ENCODE results near the gene CDH20.
"Not testable (repeated sequence)": the region's sequence is repeated elsewhere in the genome, so short reads cannot be mapped to it uniquely, and the experiment has no call there.

CDH20 gene

DNA sequence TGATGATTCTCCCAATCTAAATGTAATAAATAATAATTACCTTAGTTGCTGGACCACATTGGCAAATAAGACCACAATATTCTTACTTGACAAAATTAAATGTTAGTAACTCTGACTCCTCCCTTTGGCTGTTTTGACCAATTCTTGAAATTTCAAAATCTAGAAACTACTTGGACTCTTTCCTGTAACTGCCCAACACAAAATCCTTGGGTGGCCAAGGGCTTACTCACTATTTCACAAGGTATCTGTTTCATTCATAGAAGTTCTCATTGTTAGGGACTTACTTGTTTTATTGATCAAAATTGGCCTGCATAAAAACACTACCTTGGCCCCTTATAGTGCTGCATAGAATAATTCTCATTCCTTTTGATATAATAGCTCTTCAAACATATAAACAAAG is 19.4 kb downstream of the CDH20 start:
- TF ChIP-seq EZH2 (IDR thresholded peaks at IDR 0.05) (no peak), FOXP2 (optimal IDR thresholded peaks at IDR 0.05; ENCODE audit: control extremely low read depth, extremely low read length, insufficient read depth) (no peak)
- no peaks in the 10 kb centered on the region for H3K9me3 ChIP-seq (ENCODE audit: low read depth, low read length)
- H3K36me3 ChIP-seq (ENCODE audit: insufficient read depth, low read length) = no peaks in the 10 kb centered on the region
- H3K27ac ChIP-seq = no peak overlapping the region
- H3K4me3 ChIP-seq = no peak overlapping the region
- DNase-seq (ENCODE audit: low read depth, low spot score) = no peak
- H3K9ac ChIP-seq (ENCODE audit: insufficient read length) = no peak overlapping the region

GRCh38 chr18:61360404-61361383 is 27.5 kb downstream of the CDH20 start:
- TF ChIP-seq EZH2 (IDR thresholded peaks at IDR 0.05) (no peak), POLR2AphosphoS5 (IDR thresholded peaks at IDR 0.05; ENCODE audit: borderline replicate concordance, low read depth, low read length) (no peak)
- Histone ChIP-seq H3K27ac (no peak overlapping the region), H3K4me3 (no peak overlapping the region), H3K9ac (ENCODE audit: insufficient read length) (no peak overlapping the region), H3K36me3 (ENCODE audit: insufficient read depth, low read length) (no peaks in the 10 kb centered on the region), H3K9me3 (ENCODE audit: low read depth, low read length) (no peaks in the 10 kb centered on the region)
- DNase-seq (ENCODE audit: low read depth, low spot score) = no peak

DNA sequence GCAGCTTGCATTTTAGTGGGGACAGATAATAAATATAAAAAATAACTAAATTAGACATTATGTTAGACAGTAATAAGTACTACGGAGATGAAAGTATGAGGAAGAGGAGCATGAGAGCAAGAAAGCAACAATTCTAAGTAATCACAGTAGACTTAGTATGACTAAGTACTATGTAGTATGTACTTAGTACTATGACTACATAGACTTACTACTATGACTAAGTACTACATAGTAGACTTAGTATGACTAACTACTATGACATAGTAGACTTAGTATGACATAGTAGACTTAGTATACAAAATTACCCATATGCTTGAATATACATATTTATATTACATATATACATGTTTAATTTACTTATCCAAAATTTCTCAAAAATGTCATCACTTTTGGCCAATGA is 29.3 kb downstream of the CDH20 start:
- no peak for DNase-seq (ENCODE audit: low read depth, low spot score)
- Histone ChIP-seq H3K4me3 (no peak overlapping the region), H3K9me3 (ENCODE audit: low read depth, low read length) (no peaks in the 10 kb centered on the region), H3K36me3 (ENCODE audit: insufficient read depth, low read length) (no peaks in the 10 kb centered on the region), H3K9ac (ENCODE audit: insufficient read length) (no peak overlapping the region), H3K27ac (no peak overlapping the region)
- TF ChIP-seq EZH2 (IDR thresholded peaks at IDR 0.05) (no peak), FOXP2 (optimal IDR thresholded peaks at IDR 0.05; ENCODE audit: control extremely low read depth, extremely low read length, insufficient read depth) (no peak), POLR2AphosphoS5 (IDR thresholded peaks at IDR 0.05; ENCODE audit: borderline replicate concordance, low read depth, low read length) (no peak)

DNA sequence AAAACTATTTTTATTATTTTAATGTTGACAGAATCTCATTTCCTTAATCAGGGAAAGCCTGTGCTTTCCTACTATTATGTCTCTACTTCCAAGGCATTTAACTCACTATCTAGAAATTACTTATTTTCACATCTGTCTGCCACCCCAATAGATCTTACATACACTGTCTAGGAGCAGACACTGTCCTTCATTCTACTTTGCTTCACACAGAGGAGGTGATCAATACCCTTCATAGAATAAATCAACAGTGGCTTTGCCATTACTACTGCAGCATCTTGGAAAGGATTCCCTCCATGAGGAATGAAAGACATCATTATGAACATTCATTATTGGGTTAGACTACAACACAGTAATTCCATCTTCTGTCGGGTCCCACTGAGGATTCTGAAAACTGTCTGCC is 31.7 kb downstream of the CDH20 start:
- Histone ChIP-seq H3K27ac (no peak overlapping the region), H3K9me3 (ENCODE audit: low read depth, low read length) (no peaks in the 10 kb centered on the region), H3K36me3 (ENCODE audit: insufficient read depth, low read length) (no peaks in the 10 kb centered on the region), H3K4me3 (no peak overlapping the region), H3K9ac (ENCODE audit: insufficient read length) (no peak overlapping the region)
- DNase-seq (ENCODE audit: low read depth, low spot score) = no peak
- TF ChIP-seq EZH2 (IDR thresholded peaks at IDR 0.05) = no peak

DNA sequence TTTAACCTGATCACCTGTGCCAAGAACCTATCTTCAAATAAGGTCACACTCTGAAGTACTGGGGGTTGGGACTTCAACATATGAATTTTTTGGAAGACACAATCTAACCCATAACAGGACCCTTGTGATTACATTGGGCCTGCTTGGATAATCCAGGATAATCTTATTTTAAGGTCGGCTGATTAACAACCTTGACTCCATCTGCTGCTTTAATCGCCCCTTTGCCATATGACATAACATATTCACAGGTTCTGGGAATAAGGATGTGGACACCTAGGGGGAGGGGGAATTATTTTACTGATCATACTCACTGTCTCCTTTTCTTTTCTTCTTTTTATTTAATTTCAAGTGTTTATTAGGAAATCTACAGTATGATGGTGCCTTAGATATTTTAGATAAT is 34.8 kb downstream of the CDH20 start:
- Histone ChIP-seq H3K27ac (no peak overlapping the region), H3K4me3 (no peak overlapping the region), H3K9me3 (ENCODE audit: low read depth, low read length) (no peaks in the 10 kb centered on the region), H3K36me3 (ENCODE audit: insufficient read depth, low read length) (no peaks in the 10 kb centered on the region), H3K9ac (ENCODE audit: insufficient read length) (no peak overlapping the region)
- TF ChIP-seq FOXP2 (optimal IDR thresholded peaks at IDR 0.05; ENCODE audit: control extremely low read depth, extremely low read length, insufficient read depth) (no peak), EZH2 (IDR thresholded peaks at IDR 0.05) (no peak), POLR2AphosphoS5 (IDR thresholded peaks at IDR 0.05; ENCODE audit: borderline replicate concordance, low read depth, low read length) (no peak)
- DNase-seq (ENCODE audit: low read depth, low spot score) = no peak

DNA sequence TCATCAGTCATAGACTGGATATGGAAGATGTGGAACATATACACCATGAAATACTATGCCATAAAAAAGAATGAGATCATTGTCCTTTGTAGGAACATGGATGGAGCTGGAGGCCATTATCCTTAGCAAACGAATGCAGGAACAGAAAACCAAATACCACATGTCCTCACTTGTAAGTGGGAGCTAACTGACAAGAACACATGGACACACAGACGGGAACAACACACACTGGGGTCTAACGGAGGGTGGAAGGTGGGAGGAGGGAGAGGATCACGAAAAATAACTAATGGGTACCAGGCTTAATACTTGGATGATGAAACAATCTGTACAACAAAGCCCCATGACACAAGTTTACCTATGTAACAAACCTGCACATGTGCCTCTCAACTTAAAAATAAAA is 36.4 kb downstream of the CDH20 start:
- not testable (repeated sequence) for H3K9me3 ChIP-seq (ENCODE audit: low read depth, low read length); H3K4me3 ChIP-seq; H3K27ac ChIP-seq; DNase-seq (ENCODE audit: low read depth, low spot score); H3K36me3 ChIP-seq (ENCODE audit: insufficient read depth, low read length); H3K9ac ChIP-seq (ENCODE audit: insufficient read length)

GRCh38 chr18:61371111-61371510 is 37.9 kb downstream of the CDH20 start:
- H3K4me3 ChIP-seq = no peak overlapping the region
- no peak for DNase-seq (ENCODE audit: low read depth, low spot score)
- no peak overlapping the region for H3K27ac ChIP-seq
- H3K9ac ChIP-seq (ENCODE audit: insufficient read length) = no peak overlapping the region
- no peaks in the 10 kb centered on the region for H3K9me3 ChIP-seq (ENCODE audit: low read depth, low read length)
- no peaks in the 10 kb centered on the region for H3K36me3 ChIP-seq (ENCODE audit: insufficient read depth, low read length)
- TF ChIP-seq EZH2 (IDR thresholded peaks at IDR 0.05) (no peak), FOXP2 (optimal IDR thresholded peaks at IDR 0.05; ENCODE audit: control extremely low read depth, extremely low read length, insufficient read depth) (no peak), POLR2AphosphoS5 (IDR thresholded peaks at IDR 0.05; ENCODE audit: borderline replicate concordance, low read depth, low read length) (no peak)

GRCh38 chr18:61379827-61380226 is 46.6 kb downstream of the CDH20 start:
- no peaks in the 10 kb centered on the region for H3K9me3 ChIP-seq (ENCODE audit: low read depth, low read length)
- no peak overlapping the region for H3K27ac ChIP-seq
- H3K36me3 ChIP-seq (ENCODE audit: insufficient read depth, low read length) = no peaks in the 10 kb centered on the region
- no peak for DNase-seq (ENCODE audit: low read depth, low spot score)
- H3K9ac ChIP-seq (ENCODE audit: insufficient read length) = no peak overlapping the region
- no peak for TF ChIP-seq FOXP2 (optimal IDR thresholded peaks at IDR 0.05; ENCODE audit: control extremely low read depth, extremely low read length, insufficient read depth)
- no peak for TF ChIP-seq EZH2 (IDR thresholded peaks at IDR 0.05)
- no peak for TF ChIP-seq POLR2AphosphoS5 (IDR thresholded peaks at IDR 0.05; ENCODE audit: borderline replicate concordance, low read depth, low read length)
- no peak overlapping the region for H3K4me3 ChIP-seq

DNA sequence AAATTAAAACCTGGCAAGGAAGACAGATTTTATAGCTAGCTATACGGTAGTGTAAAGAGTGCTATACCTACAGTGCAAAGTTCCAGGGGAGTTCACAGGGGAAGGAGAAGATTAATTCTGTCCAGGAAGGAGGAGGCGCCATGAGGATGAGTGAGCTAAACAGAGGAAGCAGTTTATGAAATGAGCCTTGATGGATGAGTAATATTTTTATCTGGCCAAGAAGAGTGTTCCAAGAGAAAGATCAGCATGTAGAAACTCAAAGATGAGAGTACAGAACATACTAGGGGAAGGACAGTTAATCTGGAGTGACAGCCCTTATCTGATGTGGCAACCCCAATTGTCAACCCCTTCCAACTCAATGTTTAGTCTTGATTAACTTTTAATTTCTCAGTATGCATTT is 54.8 kb downstream of the CDH20 start:
- Histone ChIP-seq H3K9me3 (ENCODE audit: low read depth, low read length) (no peaks in the 10 kb centered on the region), H3K9ac (ENCODE audit: insufficient read length) (no peak overlapping the region), H3K4me3 (no peak overlapping the region), H3K27ac (no peak overlapping the region), H3K36me3 (ENCODE audit: insufficient read depth, low read length) (no peaks in the 10 kb centered on the region)
- no peak for DNase-seq (ENCODE audit: low read depth, low spot score)
- no peak for TF ChIP-seq POLR2AphosphoS5 (IDR thresholded peaks at IDR 0.05; ENCODE audit: borderline replicate concordance, low read depth, low read length)
- no peak for TF ChIP-seq EZH2 (IDR thresholded peaks at IDR 0.05)
- TF ChIP-seq FOXP2 (optimal IDR thresholded peaks at IDR 0.05; ENCODE audit: control extremely low read depth, extremely low read length, insufficient read depth) = no peak

Measured in SK-N-MC (cell line).